Skeletal muscle cell (primary cell): ENCODE measurements around the gene REPIN1.

Source experiments
- DNase-seq: peaks from one replicate; pipeline ENCODE4 v3.0.0-alpha.2; 2010; ENCODE audit warnings: low read depth
- H3K4me3 ChIP-seq: 2 replicates; pipeline ENCODE4 v1.5.1; 2011; ENCODE audit warnings: low read depth, mild to moderate bottlenecking, control low read depth, low read length, moderate library complexity

REPIN1 gene

GRCh38 chr7:150401861-150402631 lies 33.4 kb downstream of the REPIN1 start:
- no peak for DNase-seq
- H3K4me3 ChIP-seq: no peak overlapping the region

GRCh38 chr7:150402671-150403321 lies 34.2 kb downstream of the REPIN1 start:
- no peak for DNase-seq
- H3K4me3 ChIP-seq: no peak overlapping the region

- no peak overlapping the region for H3K4me3 ChIP-seq
- DNase-seq: no peak
These were observed 35.0 kb downstream of the REPIN1 start for GRCh38 chr7:150403376-150404171.

- no peak for DNase-seq
These were observed 35.7 kb downstream of the REPIN1 start for GRCh38 chr7:150404172-150404804.

GRCh38 chr7:150404805-150405583 lies 36.4 kb downstream of the REPIN1 start:
- peak; percentile 63 for DNase-seq
- H3K4me3 ChIP-seq: peak overlapping the region; percentile 66

More at GRCh38 chr7:150404172-150404804, 35.7 kb downstream of the REPIN1 start:
- peak overlapping the region; percentile 66 for H3K4me3 ChIP-seq

- no peak for DNase-seq
- H3K4me3 ChIP-seq: peak overlapping the region; percentile 66
These were observed 37.1 kb downstream of the REPIN1 start for GRCh38 chr7:150405584-150406311.

GRCh38 chr7:150406312-150406566 lies 37.6 kb downstream of the REPIN1 start:
- DNase-seq: no peak
- peak overlapping the region; percentile 66 for H3K4me3 ChIP-seq

GRCh38 chr7:150406567-150407421 lies 38.2 kb downstream of the REPIN1 start:
- DNase-seq: no peak

GRCh38 chr7:150407588-150408392 lies 39.2 kb downstream of the REPIN1 start:
- no peak for DNase-seq
- no peak overlapping the region for H3K4me3 ChIP-seq

More at GRCh38 chr7:150406567-150407421, 38.2 kb downstream of the REPIN1 start:
- H3K4me3 ChIP-seq: peak overlapping the region; percentile 66

- no peak for DNase-seq
These were observed 40.0 kb downstream of the REPIN1 start for GRCh38 chr7:150408393-150409299.

GRCh38 chr7:150409300-150410030 lies 40.8 kb downstream of the REPIN1 start:
- DNase-seq: no peak
- no peak overlapping the region for H3K4me3 ChIP-seq

More at GRCh38 chr7:150408393-150409299, 40.0 kb downstream of the REPIN1 start:
- no peak overlapping the region for H3K4me3 ChIP-seq

- no peak for DNase-seq
These were observed 41.5 kb downstream of the REPIN1 start for GRCh38 chr7:150410131-150410530.

GRCh38 chr7:150410680-150411346 lies 42.2 kb downstream of the REPIN1 start:
- no peak overlapping the region for H3K4me3 ChIP-seq
- no peak for DNase-seq

More at GRCh38 chr7:150410131-150410530, 41.5 kb downstream of the REPIN1 start:
- no peak overlapping the region for H3K4me3 ChIP-seq

- no peak for DNase-seq
- no peak overlapping the region for H3K4me3 ChIP-seq
These were observed 43.0 kb downstream of the REPIN1 start for GRCh38 chr7:150411606-150412005.

GRCh38 chr7:150412016-150412415 lies 43.4 kb downstream of the REPIN1 start:
- no peak for DNase-seq
- H3K4me3 ChIP-seq: no peak overlapping the region
